Astrocyte (in vitro differentiated cells and primary cell): ENCODE data around the gene CEP41.

ENCODE experiments used
- CTCF ChIP-seq: IDR thresholded peaks from 2 replicates; pipeline ENCODE4 v1.5.1; 2011; ENCODE audit warnings: low read depth, mild to moderate bottlenecking, inconsistent platforms, low read length, moderate library complexity; ENCODE audit not compliant: insufficient read depth
- EZH2 ChIP-seq: IDR thresholded peaks from 2 replicates; pipeline ENCODE4 v1.6.1; 2012; ENCODE audit warnings: mild to moderate bottlenecking, low read length, inconsistent platforms; ENCODE audit not compliant: insufficient read depth

- TF ChIP-seq CTCF (no peak), EZH2 (no peak)
Measured at GRCh38 chr7:130409067-130409711, 31.6 kb downstream of the CEP41 start.
